ENCODE results near the gene LPP. TPM values are rescaled to one million over a fixed set of nuclear protein-coding genes. Genes with fewer than 3 reads are reported as not detected.
A peak's percentile ranks its signal among the peaks of the same experiment; 100 is the strongest.

The LPP gene
- total and polyA plus RNA-seq, 5 donors from 2014 or later: 14.5 to 102 (median 21.7) TPM

DNA sequence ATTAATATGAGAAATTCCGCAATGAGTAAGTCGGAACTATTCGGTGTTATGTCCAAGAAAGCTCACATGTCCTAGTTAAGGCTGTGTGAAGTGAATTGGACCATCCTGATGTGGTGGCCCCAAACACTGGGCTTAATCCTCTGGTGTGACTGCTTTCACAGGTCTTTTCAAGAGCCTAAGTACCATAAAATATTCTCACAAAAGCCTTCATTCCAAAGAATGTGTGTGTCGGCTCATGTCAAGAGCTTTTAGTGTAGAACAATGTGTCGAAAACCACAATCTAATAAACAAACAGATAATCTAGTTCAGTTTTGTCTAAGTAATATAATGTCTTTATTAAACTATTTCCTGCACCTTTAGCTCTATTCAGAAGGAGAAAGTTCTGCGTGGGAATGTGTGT lies 311.4 kb downstream of the LPP start:
- no peak for DNase-seq
- Histone ChIP-seq H3K9me3 (ENCODE audit: control insufficient read depth in 2 of 2, low read length in 2 of 2) (no peaks in the 10 kb centered on the region), H3K27me3 (ENCODE audit: control insufficient read depth, insufficient read depth, low read length) (no peaks in the 10 kb centered on the region), H3K4me1 (ENCODE audit: control insufficient read depth, insufficient read depth, low read length, poor library complexity, severe bottlenecking) (no peaks in the 10 kb centered on the region), H3K4me3 (ENCODE audit: low read depth, low read length) (no peak overlapping the region), H3K27ac (ENCODE audit: insufficient read depth, low read length, poor library complexity, severe bottlenecking) (no peak overlapping the region), H3K36me3 (ENCODE audit: control insufficient read depth, insufficient read depth, low read length) (no peaks in the 10 kb centered on the region)
- no peak overlapping the region for H3K27ac Mint-ChIP-seq
- peaks cover 0 to 1% (median 0%) of the 10 kb centered on the region in 7 donors for H3K9me3 Mint-ChIP-seq
- peaks cover 0 to 8% (median 1%) of the 10 kb centered on the region in 4 donors for H3K4me1 Mint-ChIP-seq
- no peak for ATAC-seq (ENCODE audit: low read depth in 2 of 2)
- H3K4me3 Mint-ChIP-seq: no peak overlapping the region
- no peaks in the 10 kb centered on the region for H3K27me3 Mint-ChIP-seq
- peaks cover 8% of the 10 kb centered on the region for H3K36me3 Mint-ChIP-seq

DNA sequence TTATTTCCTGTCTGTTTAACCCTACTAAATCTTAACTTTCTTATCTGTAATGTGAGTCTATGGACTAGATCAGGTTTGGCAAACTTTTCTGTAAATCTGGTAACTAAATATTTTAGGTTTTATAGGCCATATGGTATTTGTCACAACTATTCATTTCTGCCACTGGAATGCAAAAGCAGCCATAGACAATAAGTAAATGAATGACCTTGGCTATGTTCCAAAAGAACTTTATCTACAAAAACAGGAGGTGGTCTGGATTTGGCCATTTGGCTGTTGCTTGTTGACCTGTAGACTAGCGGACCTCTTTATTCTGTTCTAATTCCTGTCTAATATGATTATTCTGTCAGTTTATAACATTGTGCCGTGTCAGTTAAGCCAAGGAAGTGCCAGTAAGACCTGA lies 314.2 kb downstream of the LPP start:
- peaks cover 0 to 7% (median 3%) of the 10 kb centered on the region in 4 donors for H3K4me1 Mint-ChIP-seq
- H3K27me3 ChIP-seq (ENCODE audit: control insufficient read depth, insufficient read depth, low read length): no peaks in the 10 kb centered on the region
- H3K9me3 ChIP-seq (ENCODE audit: control insufficient read depth in 2 of 2, low read length in 2 of 2): no peaks in the 10 kb centered on the region
- no peak overlapping the region for H3K27ac ChIP-seq (ENCODE audit: insufficient read depth, low read length, poor library complexity, severe bottlenecking)
- H3K4me3 ChIP-seq (ENCODE audit: low read depth, low read length): no peak overlapping the region
- H3K36me3 ChIP-seq (ENCODE audit: control insufficient read depth, insufficient read depth, low read length): no peaks in the 10 kb centered on the region
- no peaks in the 10 kb centered on the region for H3K4me1 ChIP-seq (ENCODE audit: control insufficient read depth, insufficient read depth, low read length, poor library complexity, severe bottlenecking)
- no peak for ATAC-seq (ENCODE audit: low read depth in 2 of 2)
- peak overlapping the region in 1 of 3 donors; percentile 2 for H3K27ac Mint-ChIP-seq
- peaks cover 11% of the 10 kb centered on the region for H3K36me3 Mint-ChIP-seq
- H3K9me3 Mint-ChIP-seq: peaks cover 0 to 3% (median 0%) of the 10 kb centered on the region in 7 donors
- no peak for DNase-seq
- no peaks in the 10 kb centered on the region for H3K27me3 Mint-ChIP-seq
- no peak overlapping the region for H3K4me3 Mint-ChIP-seq

DNA sequence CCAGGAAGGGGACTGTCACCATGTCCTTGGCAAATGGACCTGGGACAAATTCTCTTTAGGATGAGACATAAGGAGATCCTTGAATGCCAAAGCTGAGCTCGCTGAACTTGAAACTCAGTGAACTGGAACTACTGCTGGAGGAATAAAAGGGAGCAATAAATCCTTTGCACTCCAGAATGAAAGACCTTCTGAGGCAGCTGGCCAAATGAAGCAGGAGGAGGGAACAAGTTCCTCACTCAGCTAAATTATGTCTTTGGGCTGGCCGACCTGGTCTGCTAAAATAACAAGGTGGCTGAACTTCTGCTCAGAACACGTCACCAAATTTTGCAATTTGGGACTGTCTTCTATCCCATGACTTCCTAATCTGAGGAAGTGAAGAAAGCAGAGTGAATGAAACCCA lies 314.7 kb downstream of the LPP start:
- DNase-seq: no peak
- Mint-ChIP-seq H3K27ac (no peak overlapping the region), H3K36me3 (peaks cover 14% of the 10 kb centered on the region), H3K4me3 (no peak overlapping the region), H3K27me3 (no peaks in the 10 kb centered on the region), H3K9me3 (peaks cover 0 to 3% (median 0%) of the 10 kb centered on the region in 7 donors), H3K4me1 (peaks cover 0 to 7% (median 3%) of the 10 kb centered on the region in 4 donors)
- no peaks in the 10 kb centered on the region for H3K36me3 ChIP-seq (ENCODE audit: control insufficient read depth, insufficient read depth, low read length)
- H3K27me3 ChIP-seq (ENCODE audit: control insufficient read depth, insufficient read depth, low read length): no peaks in the 10 kb centered on the region
- H3K9me3 ChIP-seq (ENCODE audit: control insufficient read depth in 2 of 2, low read length in 2 of 2): no peaks in the 10 kb centered on the region
- H3K27ac ChIP-seq (ENCODE audit: insufficient read depth, low read length, poor library complexity, severe bottlenecking): no peak overlapping the region
- no peaks in the 10 kb centered on the region for H3K4me1 ChIP-seq (ENCODE audit: control insufficient read depth, insufficient read depth, low read length, poor library complexity, severe bottlenecking)
- H3K4me3 ChIP-seq (ENCODE audit: low read depth, low read length): no peak overlapping the region
- no peak for ATAC-seq (ENCODE audit: low read depth in 2 of 2)

DNA sequence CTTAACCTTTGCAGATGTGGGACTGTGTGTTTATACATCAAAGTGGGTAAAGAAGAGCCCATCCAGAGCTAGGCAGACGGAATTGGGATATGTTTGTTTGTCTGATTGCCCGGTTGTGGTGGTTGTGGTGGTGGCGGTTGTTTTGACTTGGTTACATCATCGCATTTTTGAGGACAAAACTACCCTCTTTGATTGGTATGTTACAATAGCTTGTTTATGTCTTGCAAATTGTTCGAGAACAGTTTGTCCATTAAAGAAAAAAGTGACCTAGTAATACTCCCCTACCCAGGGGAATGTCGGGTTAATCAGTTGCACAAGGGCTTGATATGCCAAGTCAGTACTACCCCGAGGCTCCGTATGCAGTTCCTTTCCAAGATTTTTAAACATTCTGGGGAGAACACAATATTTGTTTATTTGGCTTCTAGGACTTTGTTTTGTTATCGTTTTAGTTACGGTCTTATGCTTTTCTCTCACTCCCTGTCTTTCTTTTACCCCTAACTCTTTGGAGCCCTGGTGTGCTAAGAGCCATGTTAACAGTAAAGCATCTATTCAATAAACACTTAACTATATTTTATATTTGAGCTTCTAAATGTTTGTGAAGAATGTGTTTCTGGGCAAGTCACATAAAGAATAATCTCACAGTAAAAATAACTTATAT lies 315.4 kb downstream of the LPP start:
- Histone ChIP-seq H3K4me1 (ENCODE audit: control insufficient read depth, insufficient read depth, low read length, poor library complexity, severe bottlenecking) (no peaks in the 10 kb centered on the region), H3K9me3 (ENCODE audit: control insufficient read depth in 2 of 2, low read length in 2 of 2) (no peaks in the 10 kb centered on the region), H3K4me3 (ENCODE audit: low read depth, low read length) (no peak overlapping the region), H3K36me3 (ENCODE audit: control insufficient read depth, insufficient read depth, low read length) (no peaks in the 10 kb centered on the region), H3K27me3 (ENCODE audit: control insufficient read depth, insufficient read depth, low read length) (no peaks in the 10 kb centered on the region), H3K27ac (ENCODE audit: insufficient read depth, low read length, poor library complexity, severe bottlenecking) (no peak overlapping the region)
- ATAC-seq (ENCODE audit: low read depth in 2 of 2) (no peak), DNase-seq (no peak)
- Mint-ChIP-seq H3K27me3 (no peaks in the 10 kb centered on the region), H3K9me3 (peaks cover 0 to 3% (median 0%) of the 10 kb centered on the region in 7 donors), H3K4me3 (no peak overlapping the region), H3K27ac (no peak overlapping the region), H3K36me3 (peaks cover 14% of the 10 kb centered on the region), H3K4me1 (peaks cover 0 to 7% (median 3%) of the 10 kb centered on the region in 4 donors)

DNA sequence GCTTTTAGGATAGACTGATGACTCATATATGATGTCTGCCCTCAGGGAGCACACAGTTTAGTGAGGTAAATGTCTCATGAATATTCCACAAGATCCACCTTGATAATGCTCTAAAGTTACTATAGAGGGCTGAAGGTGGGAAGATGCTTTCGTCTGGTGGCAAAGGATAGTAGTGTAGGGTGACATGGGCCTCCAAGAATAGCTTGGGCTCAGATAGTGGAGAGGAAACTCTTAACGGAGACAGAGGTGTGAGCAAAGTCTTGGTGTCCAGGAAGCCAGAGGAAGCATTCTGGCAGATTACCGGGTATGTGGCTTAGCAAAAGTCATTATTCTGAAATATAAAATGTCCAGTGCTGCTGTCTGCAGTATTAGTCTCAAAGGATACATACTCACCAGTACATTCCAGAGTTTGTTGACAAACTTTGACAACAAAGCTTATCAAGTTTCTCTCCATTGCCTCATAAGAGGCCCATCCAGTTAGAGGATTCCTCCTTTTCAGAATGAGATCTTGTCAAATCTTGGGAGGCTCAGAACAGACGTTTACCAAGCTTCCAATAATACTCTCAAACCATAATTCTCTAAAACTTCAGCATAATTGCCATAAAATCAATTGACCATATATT lies 316.7 kb downstream of the LPP start:
- Histone ChIP-seq H3K4me3 (ENCODE audit: low read depth, low read length) (no peak overlapping the region), H3K27ac (ENCODE audit: insufficient read depth, low read length, poor library complexity, severe bottlenecking) (no peak overlapping the region), H3K9me3 (ENCODE audit: control insufficient read depth in 2 of 2, low read length in 2 of 2) (no peaks in the 10 kb centered on the region), H3K36me3 (ENCODE audit: control insufficient read depth, insufficient read depth, low read length) (no peaks in the 10 kb centered on the region), H3K4me1 (ENCODE audit: control insufficient read depth, insufficient read depth, low read length, poor library complexity, severe bottlenecking) (no peaks in the 10 kb centered on the region), H3K27me3 (ENCODE audit: control insufficient read depth, insufficient read depth, low read length) (no peaks in the 10 kb centered on the region)
- Mint-ChIP-seq H3K36me3 (peaks cover 14% of the 10 kb centered on the region), H3K4me3 (no peak overlapping the region), H3K27me3 (no peaks in the 10 kb centered on the region), H3K4me1 (peaks cover 0 to 6% (median 3%) of the 10 kb centered on the region in 4 donors), H3K9me3 (peaks cover 0 to 3% (median 0%) of the 10 kb centered on the region in 7 donors), H3K27ac (no peak overlapping the region)
- DNase-seq: no peak
- ATAC-seq (ENCODE audit: low read depth in 2 of 2): no peak

DNA sequence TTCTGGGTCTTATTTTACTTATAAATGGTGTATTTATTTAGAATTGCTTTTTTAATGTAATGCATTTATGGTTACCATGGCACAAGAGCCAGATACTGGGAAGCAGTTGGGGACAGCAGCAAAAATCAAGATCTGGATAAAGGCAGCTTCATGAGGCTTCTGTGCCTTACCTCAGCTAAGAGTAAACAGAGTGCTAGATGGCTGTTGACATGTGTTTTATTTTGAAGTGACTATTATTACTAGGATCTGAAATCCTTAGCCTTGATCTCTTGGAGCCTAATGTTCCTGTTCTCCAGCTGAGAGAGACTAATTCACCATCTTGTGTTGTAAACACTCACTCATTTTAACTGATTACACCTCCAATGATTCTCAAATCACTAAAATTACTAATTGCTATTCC lies 317.8 kb downstream of the LPP start:
- Histone ChIP-seq H3K4me1 (ENCODE audit: control insufficient read depth, insufficient read depth, low read length, poor library complexity, severe bottlenecking) (no peaks in the 10 kb centered on the region), H3K27me3 (ENCODE audit: control insufficient read depth, insufficient read depth, low read length) (no peaks in the 10 kb centered on the region), H3K9me3 (ENCODE audit: control insufficient read depth in 2 of 2, low read length in 2 of 2) (no peaks in the 10 kb centered on the region), H3K27ac (ENCODE audit: insufficient read depth, low read length, poor library complexity, severe bottlenecking) (no peak overlapping the region), H3K36me3 (ENCODE audit: control insufficient read depth, insufficient read depth, low read length) (no peaks in the 10 kb centered on the region), H3K4me3 (ENCODE audit: low read depth, low read length) (no peak overlapping the region)
- ATAC-seq (ENCODE audit: low read depth in 2 of 2): no peak
- H3K27me3 Mint-ChIP-seq: no peaks in the 10 kb centered on the region
- H3K9me3 Mint-ChIP-seq: peaks cover 0 to 3% (median 0%) of the 10 kb centered on the region in 7 donors
- peaks cover 14% of the 10 kb centered on the region for H3K36me3 Mint-ChIP-seq
- H3K4me3 Mint-ChIP-seq: no peak overlapping the region
- peaks cover 1 to 7% (median 3%) of the 10 kb centered on the region in 4 donors for H3K4me1 Mint-ChIP-seq
- H3K27ac Mint-ChIP-seq: no peak overlapping the region
- no peak for DNase-seq

DNA sequence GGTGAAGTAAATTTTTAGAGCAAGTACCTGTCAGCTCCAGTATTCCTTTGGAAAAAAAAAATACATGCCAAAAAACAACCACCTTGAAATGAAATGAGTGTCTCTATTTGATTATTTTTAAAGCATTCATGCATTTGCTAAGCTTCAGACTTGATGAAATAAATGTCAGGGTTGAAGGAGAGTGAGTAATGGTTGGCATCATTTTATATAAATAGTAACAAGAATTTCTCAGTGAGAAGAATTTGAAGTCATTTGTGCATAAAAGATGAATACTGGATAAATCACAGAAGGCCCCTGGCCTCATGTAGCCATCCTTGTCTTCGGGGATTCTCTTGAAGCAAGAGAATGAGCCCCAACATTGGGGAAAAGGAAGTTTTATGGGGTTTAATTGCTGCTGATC lies 318.4 kb downstream of the LPP start:
- Mint-ChIP-seq H3K27me3 (no peaks in the 10 kb centered on the region), H3K4me1 (peaks cover 2 to 7% (median 5%) of the 10 kb centered on the region in 4 donors)
- H3K27ac ChIP-seq (ENCODE audit: insufficient read depth, low read length, poor library complexity, severe bottlenecking): no peak overlapping the region

DNA sequence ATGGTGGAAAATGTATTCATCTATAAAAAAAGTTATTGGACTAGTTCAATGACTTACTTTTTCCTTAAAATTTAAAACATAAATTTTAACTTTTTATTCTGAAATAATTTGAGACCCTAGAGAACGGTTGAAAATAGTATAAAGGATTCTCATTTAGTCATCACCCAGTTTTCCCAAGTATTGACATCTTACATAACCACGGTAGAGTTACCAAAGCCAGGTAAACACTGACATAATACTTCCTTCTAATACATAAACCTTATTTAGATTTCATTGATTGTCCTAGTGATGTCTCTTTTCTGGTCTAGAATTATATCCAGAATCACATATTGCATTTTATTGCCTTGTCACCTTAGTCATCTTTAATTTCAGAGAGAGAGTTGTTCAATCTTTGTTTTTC lies 319.1 kb downstream of the LPP start:
- H3K4me1 ChIP-seq (ENCODE audit: control insufficient read depth, insufficient read depth, low read length, poor library complexity, severe bottlenecking): no peaks in the 10 kb centered on the region
- peaks cover 0 to 3% (median 0%) of the 10 kb centered on the region in 7 donors for H3K9me3 Mint-ChIP-seq

More for the DNA sequence above, 318.4 kb downstream of the LPP start:
- H3K27ac Mint-ChIP-seq: no peak overlapping the region
- Histone ChIP-seq H3K9me3 (ENCODE audit: control insufficient read depth in 2 of 2, low read length in 2 of 2) (no peaks in the 10 kb centered on the region), H3K36me3 (ENCODE audit: control insufficient read depth, insufficient read depth, low read length) (no peaks in the 10 kb centered on the region), H3K27me3 (ENCODE audit: control insufficient read depth, insufficient read depth, low read length) (no peaks in the 10 kb centered on the region), H3K4me3 (ENCODE audit: low read depth, low read length) (no peak overlapping the region), H3K4me1 (ENCODE audit: control insufficient read depth, insufficient read depth, low read length, poor library complexity, severe bottlenecking) (no peaks in the 10 kb centered on the region)
- H3K36me3 Mint-ChIP-seq: peaks cover 14% of the 10 kb centered on the region
- ATAC-seq (ENCODE audit: low read depth in 2 of 2) (no peak), DNase-seq (no peak)
- H3K9me3 Mint-ChIP-seq: peaks cover 0 to 3% (median 0%) of the 10 kb centered on the region in 7 donors
- no peak overlapping the region for H3K4me3 Mint-ChIP-seq

More for the DNA sequence above, 319.1 kb downstream of the LPP start:
- H3K4me3 ChIP-seq (ENCODE audit: low read depth, low read length): no peak overlapping the region
- no peak for DNase-seq
- no peak overlapping the region for H3K27ac ChIP-seq (ENCODE audit: insufficient read depth, low read length, poor library complexity, severe bottlenecking)
- Mint-ChIP-seq H3K4me3 (no peak overlapping the region), H3K4me1 (peaks cover 3 to 7% (median 6%) of the 10 kb centered on the region in 4 donors), H3K27ac (no peak overlapping the region), H3K27me3 (no peaks in the 10 kb centered on the region), H3K36me3 (peaks cover 14% of the 10 kb centered on the region)
- H3K9me3 ChIP-seq (ENCODE audit: control insufficient read depth in 2 of 2, low read length in 2 of 2): no peaks in the 10 kb centered on the region
- no peaks in the 10 kb centered on the region for H3K27me3 ChIP-seq (ENCODE audit: control insufficient read depth, insufficient read depth, low read length)
- no peak for ATAC-seq (ENCODE audit: low read depth in 2 of 2)
- no peaks in the 10 kb centered on the region for H3K36me3 ChIP-seq (ENCODE audit: control insufficient read depth, insufficient read depth, low read length)

Data from CD4-positive, CD25-positive, alpha-beta regulatory T cell (primary cell).